ENCODE results near the gene MMAB.

Gene MMAB

GRCh38 chr12:109541413-109541726 lies 31.9 kb downstream of the MMAB start:
- in situ Hi-C loops (cut with MboI; ENCODE audit: low sequenced_read_pairs) = no loop called here

- in situ Hi-C loops (cut with MboI; ENCODE audit: low sequenced_read_pairs) = no loop called here
Observed at GRCh38 chr12:109540526-109541412, 32.5 kb downstream of the MMAB start.

GRCh38 chr12:109539508-109539907 lies 33.8 kb downstream of the MMAB start:
- in situ Hi-C loops (cut with MboI; ENCODE audit: low sequenced_read_pairs) = no loop called here

GRCh38 chr12:109538191-109538863 lies 35.0 kb downstream of the MMAB start:
- in situ Hi-C loops (cut with MboI; ENCODE audit: low sequenced_read_pairs) = no loop called here

GRCh38 chr12:109537136-109537535 lies 36.2 kb downstream of the MMAB start:
- in situ Hi-C loops (cut with MboI; ENCODE audit: low sequenced_read_pairs) = no loop called here

- in situ Hi-C loops (cut with MboI; ENCODE audit: low sequenced_read_pairs) = no loop called here
Observed at GRCh38 chr12:109535863-109536250, 37.4 kb downstream of the MMAB start.

- in situ Hi-C loops (cut with MboI; ENCODE audit: low sequenced_read_pairs) = no loop called here
Observed at GRCh38 chr12:109535231-109535862, 38.0 kb downstream of the MMAB start.

GRCh38 chr12:109534456-109534855 lies 38.8 kb downstream of the MMAB start:
- in situ Hi-C loops (cut with MboI; ENCODE audit: low sequenced_read_pairs) = no loop called here

- in situ Hi-C loops (cut with MboI; ENCODE audit: low sequenced_read_pairs) = no loop called here
Observed at GRCh38 chr12:109533487-109533740, 39.9 kb downstream of the MMAB start.

GRCh38 chr12:109532721-109533486 lies 40.4 kb downstream of the MMAB start:
- in situ Hi-C loops (cut with MboI; ENCODE audit: low sequenced_read_pairs) = no loop called here

- in situ Hi-C loops (cut with MboI; ENCODE audit: low sequenced_read_pairs) = no loop called here
Observed at GRCh38 chr12:109531411-109531810, 41.9 kb downstream of the MMAB start.

- in situ Hi-C loops (cut with MboI; ENCODE audit: low sequenced_read_pairs) = loop anchor here (10.0 kb wide), 1 partner anchor 245 kb away; no protein-coding TSS in a partner anchor
Observed at GRCh38 chr12:109529691-109530640, 43.3 kb downstream of the MMAB start.

- in situ Hi-C loops (cut with MboI; ENCODE audit: low sequenced_read_pairs) = loop anchor here (10.0 kb wide), 1 partner anchor 247 kb away; no protein-coding TSS in a partner anchor
Observed at GRCh38 chr12:109527489-109528123, 45.7 kb downstream of the MMAB start.

GRCh38 chr12:109525279-109525585 lies 48.1 kb downstream of the MMAB start:
- in situ Hi-C loops (cut with MboI; ENCODE audit: low sequenced_read_pairs) = loop anchor here (10.0 kb wide), 1 partner anchor 250 kb away; no protein-coding TSS in a partner anchor

GRCh38 chr12:109524466-109525278 lies 48.6 kb downstream of the MMAB start:
- in situ Hi-C loops (cut with MboI; ENCODE audit: low sequenced_read_pairs) = loop anchor here (10.0 kb wide), 1 partner anchor 250 kb away; no protein-coding TSS in a partner anchor

GRCh38 chr12:109523504-109523903 lies 49.8 kb downstream of the MMAB start:
- in situ Hi-C loops (cut with MboI; ENCODE audit: low sequenced_read_pairs) = loop anchor here (10.0 kb wide), 1 partner anchor 251 kb away; no protein-coding TSS in a partner anchor

GRCh38 chr12:109523071-109523470 lies 50.2 kb downstream of the MMAB start:
- in situ Hi-C loops (cut with MboI; ENCODE audit: low sequenced_read_pairs) = loop anchor here (10.0 kb wide), 1 partner anchor 252 kb away; no protein-coding TSS in a partner anchor

- in situ Hi-C loops (cut with MboI; ENCODE audit: low sequenced_read_pairs) = loop anchor here (10.0 kb wide), 1 partner anchor 253 kb away; no protein-coding TSS in a partner anchor
Observed at GRCh38 chr12:109521831-109522230, 51.5 kb downstream of the MMAB start.

GRCh38 chr12:109519787-109520186 lies 53.5 kb downstream of the MMAB start:
- in situ Hi-C loops (cut with MboI; ENCODE audit: low sequenced_read_pairs) = loop anchor here (10.0 kb wide), 1 partner anchor 255 kb away; no protein-coding TSS in a partner anchor

Measured in HL-60/S4 treated with phorbol 12-myristate 13-acetate at 8.2 ng/mL for 4 days and 3 days (cell line).